ENCODE data around the gene CCDC17. TPM values are rescaled to one million over a fixed set of nuclear protein-coding genes. Genes with fewer than 3 reads are reported as not detected.
A peak's percentile ranks its signal among the peaks of the same experiment; 100 is the strongest.
"Not testable (repeated sequence)": the region's sequence is repeated elsewhere in the genome, so short reads cannot be mapped to it uniquely, and the experiment has no call there.

Gene CCDC17
- total RNA-seq, 2 donors from 2014 or later, result 1.5 to 2.3 TPM

- peak; percentile 81 for DNase-seq (ENCODE audit: low spot score)
- intact Hi-C loops (cut with DNase I), result no loop called here
Observed at GRCh38 chr1:45622524-45623394, 1.1 kb downstream of the CCDC17 start.

DNA sequence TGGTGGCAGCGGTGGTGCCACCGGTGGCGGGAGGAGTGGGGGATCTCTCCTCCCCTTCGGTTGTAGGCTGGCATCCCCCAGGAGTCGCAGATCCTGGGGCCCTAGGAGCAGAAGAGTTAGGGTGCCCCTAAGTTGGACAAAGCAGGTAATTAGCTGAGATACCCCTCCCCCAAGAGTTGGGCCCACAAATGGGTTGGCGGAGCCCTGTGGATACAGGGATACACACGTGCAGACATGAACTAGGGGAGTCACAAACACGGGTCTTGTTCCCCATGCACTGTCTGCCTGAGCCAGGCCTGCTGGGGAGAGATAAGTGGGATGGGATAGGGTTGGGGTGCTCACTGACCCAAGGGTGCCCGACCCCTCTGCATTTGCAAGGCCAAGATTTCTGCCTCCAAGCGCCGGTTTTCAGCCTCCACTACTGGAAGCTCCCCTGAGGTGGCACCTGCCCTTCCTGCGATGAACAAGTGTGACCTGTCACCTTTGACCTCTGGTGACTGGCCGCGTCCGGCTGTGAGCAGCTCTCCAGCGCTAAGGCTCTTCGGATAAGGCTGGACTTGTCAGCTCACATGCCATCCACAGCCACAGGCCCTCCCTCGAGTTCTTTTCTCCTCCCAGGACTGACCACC, 1.8 kb downstream of the CCDC17 start:
- intact Hi-C loops (cut with DNase I), result no loop called here
- DNase-seq (ENCODE audit: low spot score), result peak; percentile 81

DNA sequence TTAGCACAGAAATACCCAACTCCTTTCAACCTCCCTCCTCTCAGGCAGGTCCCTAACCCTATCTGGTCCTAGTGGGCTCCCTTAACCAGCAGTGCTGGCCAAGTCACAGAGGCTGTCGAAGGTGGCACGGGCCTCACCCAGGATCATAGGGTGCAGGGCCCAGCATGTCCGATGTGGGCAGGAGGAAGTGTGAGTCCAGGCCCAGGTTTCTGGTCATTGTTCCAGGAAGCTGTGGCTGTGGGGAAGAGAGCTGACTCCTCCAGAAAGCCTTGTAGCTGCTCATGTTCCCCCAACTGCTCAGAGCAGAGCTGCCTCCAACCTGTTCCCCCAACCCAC, 2.4 kb downstream of the CCDC17 start:
- no peak for DNase-seq (ENCODE audit: low spot score)
- intact Hi-C loops (cut with DNase I), result no loop called here

GRCh38 chr1:45620588-45621500, 3.0 kb downstream of the CCDC17 start:
- DNase-seq (ENCODE audit: low spot score), result no peak
- intact Hi-C loops (cut with DNase I), result no loop called here

GRCh38 chr1:45619149-45619921, 4.5 kb downstream of the CCDC17 start:
- DNase-seq (ENCODE audit: low spot score), result no peak

DNA sequence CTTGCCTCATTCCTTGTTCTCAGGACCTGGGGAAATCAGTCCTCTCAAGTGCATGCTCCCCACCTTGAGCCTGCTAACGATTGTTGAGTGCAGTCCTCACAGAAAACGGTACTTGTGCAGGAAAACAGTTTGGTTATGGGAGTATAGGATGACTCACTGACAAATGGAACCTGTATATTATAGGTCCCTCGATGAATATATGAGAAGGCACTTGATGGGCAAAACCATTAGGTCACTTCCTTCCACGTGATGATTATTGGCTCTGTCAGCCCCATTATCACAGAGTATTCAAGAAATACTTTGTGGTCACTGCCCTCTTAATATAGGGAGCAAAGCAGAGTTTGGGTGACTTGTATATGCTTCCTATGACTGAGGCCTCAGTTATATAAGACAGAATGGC, 6.2 kb downstream of the CCDC17 start:
- no peak for DNase-seq (ENCODE audit: low spot score)
- intact Hi-C loops (cut with DNase I), result no loop called here

More at GRCh38 chr1:45619149-45619921, 4.5 kb downstream of the CCDC17 start:
- intact Hi-C loops (cut with DNase I), result no loop called here

- intact Hi-C loops (cut with DNase I), result no loop called here
- DNase-seq (ENCODE audit: low spot score), result no peak
Observed at GRCh38 chr1:45615885-45616284, 8.0 kb downstream of the CCDC17 start.

DNA sequence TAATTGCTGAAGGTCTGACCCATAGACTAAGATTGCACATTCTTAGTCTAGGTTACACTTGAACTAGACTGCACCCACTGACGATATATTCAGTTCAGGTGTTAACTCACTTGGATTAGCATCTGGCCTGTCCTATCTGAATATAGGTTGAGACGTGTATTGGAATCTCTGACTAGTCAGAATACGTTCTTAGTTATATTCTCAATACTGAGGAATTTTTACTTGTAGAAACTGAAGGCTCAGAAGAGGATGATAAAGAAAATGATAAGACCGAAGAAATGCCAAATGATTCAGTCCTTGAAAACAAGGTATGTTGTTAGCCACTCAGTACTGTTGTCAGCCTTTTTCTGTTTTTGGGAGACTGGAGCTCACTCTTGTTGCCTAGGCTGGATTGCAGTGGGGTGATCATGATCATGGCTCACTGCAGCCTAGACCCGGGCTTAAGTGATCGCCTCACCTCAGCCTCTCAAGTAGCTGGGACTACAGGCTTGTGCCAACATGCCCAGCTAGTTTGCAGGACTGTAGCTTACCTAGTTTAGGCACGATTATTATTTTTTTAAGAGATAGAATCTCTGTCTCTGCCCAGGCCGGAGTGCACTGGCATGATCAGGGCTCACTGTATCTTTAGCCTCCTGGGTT, 10.8 kb downstream of the CCDC17 start:
- DNase-seq (ENCODE audit: low spot score), result no peak
- intact Hi-C loops (cut with DNase I), result no loop called here

GRCh38 chr1:45610589-45611226, 13.1 kb downstream of the CCDC17 start:
- intact Hi-C loops (cut with DNase I), result no loop called here
- DNase-seq (ENCODE audit: low spot score), result no peak

DNA sequence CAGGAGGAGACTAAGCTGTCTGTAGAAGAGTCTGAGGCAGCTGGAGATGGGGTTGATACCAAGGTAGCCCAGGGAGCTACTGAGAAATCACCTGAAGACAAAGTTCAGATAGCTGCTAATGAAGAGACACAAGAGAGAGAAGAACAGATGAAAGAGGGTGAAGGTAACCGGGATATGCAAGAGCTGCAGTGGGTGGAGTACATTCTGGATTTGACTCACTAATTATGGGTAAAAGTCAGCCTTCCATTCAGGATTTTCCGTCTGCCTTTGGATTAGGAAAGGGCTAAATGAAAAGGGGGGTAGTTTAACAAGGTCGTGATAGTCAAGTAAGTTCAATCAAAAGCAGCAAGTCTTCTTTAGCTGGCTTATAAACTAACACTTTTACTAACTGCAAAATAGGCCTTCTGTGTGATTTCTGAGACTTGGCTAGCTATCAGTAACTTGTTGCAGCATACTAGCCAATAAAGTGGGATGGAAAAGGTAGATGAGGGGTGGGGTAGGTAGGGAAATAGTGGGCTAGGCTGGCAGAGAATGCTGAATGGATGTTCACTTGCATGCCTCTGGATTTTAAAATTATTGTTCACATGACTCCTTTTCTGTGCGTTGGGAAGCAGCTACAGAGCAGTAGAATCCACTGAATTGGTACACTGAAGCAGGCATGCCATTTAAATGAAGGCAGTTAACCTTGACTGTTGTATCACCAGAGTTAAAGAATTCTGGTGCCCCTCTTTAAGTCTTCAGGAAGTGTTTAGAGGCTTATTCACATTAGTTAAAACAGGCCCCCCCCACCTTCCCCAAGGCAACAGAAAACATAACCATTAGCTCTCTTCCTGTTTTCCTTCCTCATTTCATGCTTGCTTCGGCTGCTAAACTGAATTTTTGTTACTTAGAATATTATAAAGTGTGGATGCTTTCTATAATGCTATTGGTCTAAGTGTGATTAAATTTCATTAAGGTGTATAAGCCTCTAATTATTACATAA, 15.4 kb downstream of the CCDC17 start:
- intact Hi-C loops (cut with DNase I), result no loop called here
- no peak for DNase-seq (ENCODE audit: low spot score)

DNA sequence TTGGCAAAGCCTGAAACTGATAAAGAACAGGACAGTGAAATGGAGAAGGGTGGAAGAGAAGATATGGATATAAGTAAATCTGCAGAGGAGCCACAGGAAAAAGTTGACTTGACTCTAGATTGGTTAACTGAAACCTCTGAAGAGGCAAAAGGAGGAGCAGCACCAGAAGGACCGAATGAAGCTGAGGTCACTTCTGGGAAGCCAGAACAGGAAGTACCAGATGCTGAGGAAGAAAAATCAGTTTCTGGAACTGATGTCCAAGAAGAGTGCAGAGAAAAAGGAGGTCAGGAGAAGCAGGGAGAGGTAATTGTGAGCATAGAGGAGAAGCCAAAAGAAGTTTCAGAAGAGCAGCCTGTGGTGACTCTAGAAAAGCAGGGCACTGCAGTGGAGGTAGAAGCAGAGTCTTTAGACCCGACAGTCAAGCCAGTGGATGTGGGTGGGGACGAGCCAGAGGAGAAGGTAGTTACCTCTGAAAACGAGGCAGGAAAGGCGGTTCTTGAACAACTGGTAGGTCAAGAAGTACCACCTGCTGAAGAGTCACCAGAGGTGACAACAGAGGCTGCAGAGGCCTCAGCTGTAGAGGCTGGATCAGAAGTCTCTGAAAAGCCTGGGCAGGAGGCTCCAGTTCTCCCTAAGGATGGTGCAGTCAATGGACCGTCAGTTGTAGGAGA, 16.3 kb downstream of the CCDC17 start:
- DNase-seq (ENCODE audit: low spot score), result no peak
- intact Hi-C loops (cut with DNase I), result no loop called here

DNA sequence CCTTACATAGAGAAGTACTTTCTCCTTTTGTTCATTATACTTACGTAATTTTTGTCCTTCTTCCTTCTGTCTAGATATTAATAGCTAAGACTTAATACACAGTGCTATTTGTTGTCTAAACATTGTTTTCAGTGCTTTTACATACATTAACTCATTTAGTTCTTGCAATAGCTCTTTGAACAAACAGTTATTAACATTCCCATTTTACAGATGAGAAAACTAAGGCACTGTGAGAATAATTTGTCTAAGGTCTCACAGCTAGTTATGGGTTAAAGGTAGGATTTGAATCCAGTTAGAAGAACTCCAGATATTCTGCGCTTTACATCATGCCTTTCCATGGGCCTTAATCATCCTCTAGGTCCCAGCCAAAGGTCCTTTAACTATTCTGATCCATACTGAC, 19.6 kb downstream of the CCDC17 start:
- intact Hi-C loops (cut with DNase I), result no loop called here
- no peak for DNase-seq (ENCODE audit: low spot score)

DNA sequence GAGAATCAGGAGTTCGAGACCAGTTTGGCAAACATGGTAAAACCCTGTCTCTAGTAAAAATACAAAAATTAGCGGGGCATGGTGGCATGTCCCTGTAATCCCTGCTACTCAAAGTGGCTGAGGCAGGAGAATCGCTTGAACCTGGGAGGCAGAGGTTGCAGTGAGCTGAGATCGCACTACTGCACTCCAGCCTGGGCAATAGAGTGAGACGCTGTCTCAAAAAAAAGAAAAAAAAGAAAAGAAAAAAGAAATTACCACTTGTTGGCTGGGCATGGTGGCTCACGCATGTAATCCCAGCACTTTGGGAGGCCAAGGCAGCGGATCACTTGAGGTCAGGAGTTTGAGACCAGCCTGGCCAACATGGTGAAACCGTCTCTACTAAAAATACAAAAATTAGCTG, 27.1 kb downstream of the CCDC17 start:
- not testable (repeated sequence) for DNase-seq (ENCODE audit: low spot score)
- intact Hi-C loops (cut with DNase I), result loop anchor here in 1 of 2 donors (1.0 kb wide), 1 partner anchor 12 kb away; the partner anchor contains the start of gene NASP

GRCh38 chr1:45594412-45594811, 29.4 kb downstream of the CCDC17 start:
- intact Hi-C loops (cut with DNase I), result no loop called here
- DNase-seq (ENCODE audit: low spot score), result no peak

- DNase-seq (ENCODE audit: low spot score), result no peak
- intact Hi-C loops (cut with DNase I), result no loop called here
Observed at GRCh38 chr1:45589861-45590260, 34.0 kb downstream of the CCDC17 start.

GRCh38 chr1:45586769-45587168, 37.1 kb downstream of the CCDC17 start:
- intact Hi-C loops (cut with DNase I), result no loop called here

More at GRCh38 chr1:45586769-45587168, 37.1 kb downstream of the CCDC17 start:
- no peak for DNase-seq (ENCODE audit: low spot score)
